Measurements from ENCODE around the gene VGF.

GRCh38 chr7:101200862-101201599 is 35.7 kb upstream of the VGF start, which contains the start of gene MOGAT3:
- TF ChIP-seq, protein P1, sequence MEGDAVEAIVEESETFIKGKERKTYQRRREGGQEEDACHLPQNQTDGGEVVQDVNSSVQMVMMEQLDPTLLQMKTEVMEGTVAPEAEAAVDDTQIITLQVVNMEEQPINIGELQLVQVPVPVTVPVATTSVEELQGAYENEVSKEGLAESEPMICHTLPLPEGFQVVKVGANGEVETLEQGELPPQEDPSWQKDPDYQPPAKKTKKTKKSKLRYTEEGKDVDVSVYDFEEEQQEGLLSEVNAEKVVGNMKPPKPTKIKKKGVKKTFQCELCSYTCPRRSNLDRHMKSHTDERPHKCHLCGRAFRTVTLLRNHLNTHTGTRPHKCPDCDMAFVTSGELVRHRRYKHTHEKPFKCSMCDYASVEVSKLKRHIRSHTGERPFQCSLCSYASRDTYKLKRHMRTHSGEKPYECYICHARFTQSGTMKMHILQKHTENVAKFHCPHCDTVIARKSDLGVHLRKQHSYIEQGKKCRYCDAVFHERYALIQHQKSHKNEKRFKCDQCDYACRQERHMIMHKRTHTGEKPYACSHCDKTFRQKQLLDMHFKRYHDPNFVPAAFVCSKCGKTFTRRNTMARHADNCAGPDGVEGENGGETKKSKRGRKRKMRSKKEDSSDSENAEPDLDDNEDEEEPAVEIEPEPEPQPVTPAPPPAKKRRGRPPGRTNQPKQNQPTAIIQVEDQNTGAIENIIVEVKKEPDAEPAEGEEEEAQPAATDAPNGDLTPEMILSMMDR (IDR thresholded peaks at IDR 0.05; ENCODE audit: borderline replicate concordance, extremely low read depth, low read length, poor library complexity, severe bottlenecking) = no peak
- TF ChIP-seq EZH2 (IDR thresholded peaks at IDR 0.05; ENCODE audit: borderline replicate concordance, low read depth, low read length, severe bottlenecking) = no peak

Data from DND-41 (cell line).